H1 (cell line): ENCODE data around the gene PODN.

Source experiments
- CEBPB ChIP-seq: IDR thresholded peaks from 2 replicates; pipeline ENCODE4 v1.6.1; 2012; ENCODE audit warnings: low read depth, low read length
- EP300 ChIP-seq, 2 experiments: IDR thresholded peaks; 1 replicate in 1 of 2; 2 replicates in 1 of 2; pipeline ENCODE4 v1.6.1; 2011 to 2012; ENCODE audit warnings: low read depth in 2 of 2, low read length in 2 of 2, mild to moderate bottlenecking in 2 of 2, borderline replicate concordance in 1 of 2, inconsistent platforms in 1 of 2, moderate library complexity in 1 of 2
- JUN ChIP-seq: IDR thresholded peaks from 2 replicates; pipeline ENCODE4 v1.6.1; 2011; ENCODE audit warnings: low read depth, mild to moderate bottlenecking, improper control_type of control experiment, low read length
- POLR2A ChIP-seq, 2 experiments: IDR thresholded peaks; 1 replicate in 1 of 2; 2 replicates in 1 of 2; pipeline ENCODE4 v1.6.1; 2011; ENCODE audit warnings: low read depth in 2 of 2, low read length in 2 of 2, mild to moderate bottlenecking in 2 of 2; ENCODE audit errors: control extremely low read depth in 1 of 2
- POLR2AphosphoS5 ChIP-seq: IDR thresholded peaks from 2 replicates; pipeline ENCODE4 v1.6.1; 2011; ENCODE audit warnings: low read depth, low read length
- SAP30 ChIP-seq: fragments of 300-600 bp; sonication (generic); IDR thresholded peaks from 2 replicates; pipeline ENCODE4 v1.7.1; 2012; ENCODE audit warnings: low read length, moderate library complexity, mild to moderate bottlenecking, inconsistent platforms; ENCODE audit not compliant: insufficient read depth, insufficient replicate concordance
- TAF1 ChIP-seq: IDR thresholded peaks from 2 replicates; pipeline ENCODE4 v1.6.1; 2011; ENCODE audit warnings: mild to moderate bottlenecking, low read depth, low read length

DNA sequence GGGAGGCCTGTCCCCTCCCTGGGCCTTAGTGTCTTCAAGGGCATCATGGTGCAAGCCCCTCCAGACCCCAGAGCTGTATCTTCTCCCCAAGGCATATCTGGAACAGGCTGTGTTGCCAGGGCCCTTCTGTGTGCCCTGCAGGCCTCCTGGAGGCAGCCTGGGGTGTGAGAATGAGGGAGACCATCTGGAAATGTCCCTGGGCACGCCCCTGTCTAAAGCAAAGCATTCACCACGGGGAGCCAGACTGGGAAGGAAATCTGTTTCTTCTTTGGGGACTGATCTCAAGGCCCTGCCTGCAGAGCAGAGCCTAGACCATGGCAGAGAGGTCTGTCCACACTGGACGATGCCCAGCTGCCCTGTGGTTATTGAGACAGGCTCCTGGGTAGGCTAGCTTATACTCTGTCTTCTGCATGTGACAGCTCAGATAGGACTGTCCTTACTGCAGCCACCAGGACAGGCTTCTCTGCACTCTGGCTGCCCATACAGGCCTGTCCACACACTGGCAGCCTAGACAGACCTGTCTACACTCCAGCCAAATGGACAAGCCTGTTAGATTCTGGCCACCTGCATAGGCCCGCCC, 24.6 kb downstream of the PODN start:
- TF ChIP-seq CEBPB (no peak), EP300 (IDR thresholded peaks at IDR 0.05; ENCODE audit: borderline replicate concordance in 1 of 2, low read depth in 2 of 2, low read length in 2 of 2) (no peak), POLR2AphosphoS5 (no peak), SAP30 (no peak), POLR2A (IDR thresholded peaks at IDR 0.05; ENCODE audit: control extremely low read depth in 1 of 2, low read depth in 2 of 2, low read length in 2 of 2) (no peak), JUN (no peak), TAF1 (no peak)
